Stimulated activated CD4-positive, alpha-beta T cell treated with anti-CD3 and anti-CD28 coated beads, Interleukin-2, amount 100 ng/mL, for 48 hours (primary cell): Measurements from ENCODE around the gene HP.
"Not testable (repeated sequence)": the region's sequence is repeated elsewhere in the genome, so short reads cannot be mapped to it uniquely, and the experiment has no call there.

Experiments
- DNase-seq, 2 donors: peaks; one replicate each; pipeline ENCODE4 v3.0.0-alpha.2; 2020

HP gene

GRCh38 chr16:72043539-72043938 lies 10.8 kb upstream of the HP start:
- DNase-seq, result no peak

- DNase-seq, result no peak
Observed at GRCh38 chr16:72044296-72044695, 10.0 kb upstream of the HP start.

- DNase-seq, result no peak
Observed at GRCh38 chr16:72044825-72045359, 9.4 kb upstream of the HP start.

GRCh38 chr16:72049110-72049509 lies 5.2 kb upstream of the HP start:
- DNase-seq, result no peak

GRCh38 chr16:72050769-72051464 lies 3.4 kb upstream of the HP start:
- no peak for DNase-seq

- no peak for DNase-seq
Observed at GRCh38 chr16:72051818-72052217, 2.5 kb upstream of the HP start.

- DNase-seq, result no peak
Observed at GRCh38 chr16:72055911-72056310, 1.6 kb downstream of the HP start.

- DNase-seq, result not testable (repeated sequence)
Observed at GRCh38 chr16:72057313-72057712, 3.0 kb downstream of the HP start.

GRCh38 chr16:72059060-72059459 lies 4.8 kb downstream of the HP start:
- DNase-seq, result not testable (repeated sequence)

GRCh38 chr16:72060405-72060804 lies 6.1 kb downstream of the HP start:
- DNase-seq, result no peak

GRCh38 chr16:72061564-72061963 lies 7.3 kb downstream of the HP start:
- DNase-seq, result no peak

- DNase-seq, result no peak
Observed at GRCh38 chr16:72064361-72064894, 10.1 kb downstream of the HP start.

- no peak for DNase-seq
Observed at GRCh38 chr16:72066747-72067146, 12.4 kb downstream of the HP start.

GRCh38 chr16:72068930-72069329 lies 14.6 kb downstream of the HP start:
- no peak for DNase-seq

GRCh38 chr16:72072514-72073342 lies 18.4 kb downstream of the HP start:
- no peak for DNase-seq

GRCh38 chr16:72073560-72074230 lies 19.4 kb downstream of the HP start:
- DNase-seq, result no peak

GRCh38 chr16:72075067-72075466 lies 20.8 kb downstream of the HP start:
- not testable (repeated sequence) for DNase-seq

- DNase-seq, result not testable (repeated sequence)
Observed at GRCh38 chr16:72076991-72077706, 22.8 kb downstream of the HP start.

GRCh38 chr16:72083778-72084404 lies 29.6 kb downstream of the HP start:
- no peak for DNase-seq

- DNase-seq, result no peak
Observed at GRCh38 chr16:72084445-72084844, 30.1 kb downstream of the HP start.

GRCh38 chr16:72085002-72085401 lies 30.7 kb downstream of the HP start:
- no peak for DNase-seq

- no peak for DNase-seq
Observed at GRCh38 chr16:72091217-72091616, 36.9 kb downstream of the HP start.
